ENCODE data around the gene INKA1.

- TF ChIP-seq, protein P1, sequence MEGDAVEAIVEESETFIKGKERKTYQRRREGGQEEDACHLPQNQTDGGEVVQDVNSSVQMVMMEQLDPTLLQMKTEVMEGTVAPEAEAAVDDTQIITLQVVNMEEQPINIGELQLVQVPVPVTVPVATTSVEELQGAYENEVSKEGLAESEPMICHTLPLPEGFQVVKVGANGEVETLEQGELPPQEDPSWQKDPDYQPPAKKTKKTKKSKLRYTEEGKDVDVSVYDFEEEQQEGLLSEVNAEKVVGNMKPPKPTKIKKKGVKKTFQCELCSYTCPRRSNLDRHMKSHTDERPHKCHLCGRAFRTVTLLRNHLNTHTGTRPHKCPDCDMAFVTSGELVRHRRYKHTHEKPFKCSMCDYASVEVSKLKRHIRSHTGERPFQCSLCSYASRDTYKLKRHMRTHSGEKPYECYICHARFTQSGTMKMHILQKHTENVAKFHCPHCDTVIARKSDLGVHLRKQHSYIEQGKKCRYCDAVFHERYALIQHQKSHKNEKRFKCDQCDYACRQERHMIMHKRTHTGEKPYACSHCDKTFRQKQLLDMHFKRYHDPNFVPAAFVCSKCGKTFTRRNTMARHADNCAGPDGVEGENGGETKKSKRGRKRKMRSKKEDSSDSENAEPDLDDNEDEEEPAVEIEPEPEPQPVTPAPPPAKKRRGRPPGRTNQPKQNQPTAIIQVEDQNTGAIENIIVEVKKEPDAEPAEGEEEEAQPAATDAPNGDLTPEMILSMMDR (IDR thresholded peaks at IDR 0.05; ENCODE audit: low read length): no peak
- TF ChIP-seq EZH2phosphoT487 (IDR thresholded peaks at IDR 0.05; ENCODE audit: low read length) (no peak), EZH2 (optimal IDR thresholded peaks at IDR 0.05; ENCODE audit: low read depth, low read length) (no peak)
Measured at GRCh38 chr3:49826016-49826415, 23.0 kb downstream of the INKA1 start.

Measured in MM.1S (cell line).